ACC112 (cell line): ENCODE results near the gene MTARC2.

Experiments
- H2AFZ ChIP-seq: fragments of 200-600 bp; sonication (generic); one replicate; pipeline ENCODE4 v1.6.0; 2017; ENCODE audit warnings: antibody characterized with exemption, low read length; ENCODE audit not compliant: unreplicated experiment
- H3K27ac ChIP-seq: fragments of 200-600 bp; sonication (generic); 2 replicates; pipeline ENCODE4 v1.5.1; 2014; ENCODE audit warnings: low read depth, mild to moderate bottlenecking, antibody characterized with exemption, low read length, moderate library complexity
- H3K27me3 ChIP-seq: fragments of 200-600 bp; sonication (generic); 2 replicates; pipeline ENCODE4 v1.6.1; 2014; ENCODE audit warnings: mild to moderate bottlenecking, antibody characterized with exemption, low read length, moderate library complexity, mixed read lengths; ENCODE audit not compliant: insufficient read depth
- H3K36me3 ChIP-seq: fragments of 200-600 bp; sonication (generic); 2 replicates; pipeline ENCODE4 v1.6.1; 2016; ENCODE audit warnings: mild to moderate bottlenecking, antibody characterized with exemption, low read length, moderate library complexity, mixed read lengths; ENCODE audit not compliant: insufficient read depth
- H3K4me1 ChIP-seq: fragments of 200-600 bp; sonication (generic); one replicate; pipeline ENCODE4 v1.6.1; 2016; ENCODE audit warnings: low read length, mixed read lengths; ENCODE audit not compliant: insufficient read depth, unreplicated experiment, control insufficient read depth
- H3K4me3 ChIP-seq: fragments of 200-600 bp; sonication (generic); 2 replicates; pipeline ENCODE4 v1.5.1; 2014; ENCODE audit warnings: mild to moderate bottlenecking, low read depth, low read length
- H3K79me2 ChIP-seq: fragments of 200-600 bp; sonication (generic); one replicate; pipeline ENCODE4 v1.6.0; 2016; ENCODE audit warnings: low read length; ENCODE audit not compliant: control insufficient read depth, unreplicated experiment, insufficient read depth

The MTARC2 gene

GRCh38 chr1:220748089-220748934 is at the start of gene MTARC2:
TSS of gene MTARC2 (plus strand) at chr1:220748322. CDS start at chr1:220748532, 210 bp downstream.
- Histone ChIP-seq H3K4me1 (no peaks in the 10 kb centered on the region), H3K4me3 (peak within 1 kb of the TSS; percentile 90), H3K79me2 (peaks cover 5% of the 10 kb centered on the region), H3K36me3 (no peaks in the 10 kb centered on the region), H3K27ac (no peak within 1 kb of the TSS), H2AFZ (peak within 1 kb of the TSS; percentile 95), H3K27me3 (no peaks in the 10 kb centered on the region)

- no peak overlapping the region for H2AFZ ChIP-seq
- H3K4me1 ChIP-seq: no peaks in the 10 kb centered on the region
- no peak overlapping the region for H3K27ac ChIP-seq
- H3K79me2 ChIP-seq: no peaks in the 10 kb centered on the region
- peaks cover 4% of the 10 kb centered on the region; the same call in 1 of the 2 replicates for H3K27me3 ChIP-seq
- no peak overlapping the region for H3K4me3 ChIP-seq
- no peaks in the 10 kb centered on the region for H3K36me3 ChIP-seq
Observed at GRCh38 chr1:220698607-220699016, 49.5 kb upstream of the MTARC2 start.

- Histone ChIP-seq H2AFZ (no peak overlapping the region), H3K27me3 (peaks cover 4% of the 10 kb centered on the region; the same call in 1 of the 2 replicates), H3K79me2 (no peaks in the 10 kb centered on the region), H3K36me3 (no peaks in the 10 kb centered on the region), H3K4me1 (no peaks in the 10 kb centered on the region), H3K27ac (no peak overlapping the region), H3K4me3 (no peak overlapping the region)
Observed at GRCh38 chr1:220699044-220699443, 49.1 kb upstream of the MTARC2 start.

GRCh38 chr1:220700556-220701179 is 47.5 kb upstream of the MTARC2 start:
- Histone ChIP-seq H3K79me2 (no peaks in the 10 kb centered on the region), H2AFZ (no peak overlapping the region), H3K4me3 (no peak overlapping the region), H3K36me3 (no peaks in the 10 kb centered on the region), H3K27me3 (peaks cover 4% of the 10 kb centered on the region; the same call in 1 of the 2 replicates), H3K4me1 (no peaks in the 10 kb centered on the region), H3K27ac (no peak overlapping the region)

GRCh38 chr1:220701974-220702373 is 46.1 kb upstream of the MTARC2 start:
- Histone ChIP-seq H3K4me1 (no peaks in the 10 kb centered on the region), H3K4me3 (no peak overlapping the region), H3K27ac (no peak overlapping the region), H3K79me2 (no peaks in the 10 kb centered on the region), H3K36me3 (no peaks in the 10 kb centered on the region), H3K27me3 (peaks cover 8% of the 10 kb centered on the region; the same call in 1 of the 2 replicates), H2AFZ (no peak overlapping the region)

GRCh38 chr1:220702733-220703270 is 45.3 kb upstream of the MTARC2 start:
- H3K36me3 ChIP-seq: no peaks in the 10 kb centered on the region

GRCh38 chr1:220703305-220703704 is 44.8 kb upstream of the MTARC2 start:
- Histone ChIP-seq H3K4me1 (no peaks in the 10 kb centered on the region), H3K79me2 (no peaks in the 10 kb centered on the region), H3K27me3 (peaks cover 8% of the 10 kb centered on the region; the same call in 1 of the 2 replicates), H3K27ac (no peak overlapping the region), H3K4me3 (no peak overlapping the region), H2AFZ (no peak overlapping the region), H3K36me3 (no peaks in the 10 kb centered on the region)

More at GRCh38 chr1:220702733-220703270, 45.3 kb upstream of the MTARC2 start:
- H3K4me1 ChIP-seq: no peaks in the 10 kb centered on the region
- peaks cover 8% of the 10 kb centered on the region; the same call in 1 of the 2 replicates for H3K27me3 ChIP-seq
- no peak overlapping the region for H3K27ac ChIP-seq
- H2AFZ ChIP-seq: no peak overlapping the region
- H3K4me3 ChIP-seq: no peak overlapping the region
- no peaks in the 10 kb centered on the region for H3K79me2 ChIP-seq

- Histone ChIP-seq H3K27ac (no peak overlapping the region), H3K4me1 (no peaks in the 10 kb centered on the region), H3K36me3 (no peaks in the 10 kb centered on the region), H2AFZ (no peak overlapping the region), H3K4me3 (no peak overlapping the region), H3K79me2 (no peaks in the 10 kb centered on the region), H3K27me3 (peaks cover 8% of the 10 kb centered on the region; the same call in 1 of the 2 replicates)
Observed at GRCh38 chr1:220705782-220706181, 42.3 kb upstream of the MTARC2 start.

GRCh38 chr1:220706480-220706879 is 41.6 kb upstream of the MTARC2 start:
- Histone ChIP-seq H3K36me3 (no peaks in the 10 kb centered on the region), H2AFZ (no peak overlapping the region), H3K27ac (no peak overlapping the region), H3K79me2 (no peaks in the 10 kb centered on the region), H3K4me1 (no peaks in the 10 kb centered on the region), H3K4me3 (no peak overlapping the region), H3K27me3 (peaks cover 8% of the 10 kb centered on the region; the same call in 1 of the 2 replicates)

GRCh38 chr1:220707160-220707559 is 41.0 kb upstream of the MTARC2 start:
- 0 out of 2 replicates have a peak, but pooled peaks cover 3% of the 10 kb centered on the region for H3K27me3 ChIP-seq
- H3K27ac ChIP-seq: no peak overlapping the region
- no peaks in the 10 kb centered on the region for H3K79me2 ChIP-seq
- H2AFZ ChIP-seq: no peak overlapping the region
- H3K4me1 ChIP-seq: no peaks in the 10 kb centered on the region
- H3K4me3 ChIP-seq: no peak overlapping the region
- H3K36me3 ChIP-seq: no peaks in the 10 kb centered on the region
